ENCODE results near the gene SIRT5.

SIRT5 gene

GRCh38 chr6:13561624-13562267, 12.7 kb upstream of the SIRT5 start:
- no peak for TF ChIP-seq GATA3 (IDR thresholded peaks at IDR 0.05; ENCODE audit: low read depth, low read length)
- no peak for TF ChIP-seq GATA2 (IDR thresholded peaks at IDR 0.05; ENCODE audit: low read depth, low read length)

DNA sequence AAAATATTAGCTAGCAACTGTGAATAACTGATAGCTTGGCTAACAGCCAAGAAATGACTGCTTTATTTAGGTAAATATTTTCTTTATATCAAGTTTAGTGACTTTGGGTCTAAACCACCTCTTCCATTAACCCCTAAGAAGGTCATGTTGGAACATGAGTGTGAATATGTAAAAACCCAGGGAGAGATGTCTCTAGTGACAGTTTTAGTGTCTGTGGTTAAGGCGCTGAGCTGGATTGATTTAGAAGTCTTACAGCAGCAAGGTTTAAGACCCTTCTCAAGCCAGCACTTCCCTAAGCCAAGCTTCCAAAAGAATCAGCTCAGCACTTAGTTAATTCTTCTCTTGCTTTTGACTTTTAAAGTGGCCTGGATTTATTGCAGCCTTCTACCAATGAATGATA, 11.4 kb upstream of the SIRT5 start:
- TF ChIP-seq GATA3 (IDR thresholded peaks at IDR 0.05; ENCODE audit: low read depth, low read length) (no peak), GATA2 (IDR thresholded peaks at IDR 0.05; ENCODE audit: low read depth, low read length) (no peak)

GRCh38 chr6:13565921-13566320, 8.5 kb upstream of the SIRT5 start:
- TF ChIP-seq GATA2 (IDR thresholded peaks at IDR 0.05; ENCODE audit: low read depth, low read length), result no peak
- no peak for TF ChIP-seq GATA3 (IDR thresholded peaks at IDR 0.05; ENCODE audit: low read depth, low read length)

- TF ChIP-seq GATA2 (IDR thresholded peaks at IDR 0.05; ENCODE audit: low read depth, low read length) (no peak), GATA3 (IDR thresholded peaks at IDR 0.05; ENCODE audit: low read depth, low read length) (no peak)
Measured at GRCh38 chr6:13566500-13566899, 7.9 kb upstream of the SIRT5 start.

GRCh38 chr6:13568970-13569369, 5.4 kb upstream of the SIRT5 start:
- TF ChIP-seq GATA2 (IDR thresholded peaks at IDR 0.05; ENCODE audit: low read depth, low read length), result no peak
- TF ChIP-seq GATA3 (IDR thresholded peaks at IDR 0.05; ENCODE audit: low read depth, low read length), result no peak

- TF ChIP-seq GATA3 (IDR thresholded peaks at IDR 0.05; ENCODE audit: low read depth, low read length) (no peak), GATA2 (IDR thresholded peaks at IDR 0.05; ENCODE audit: low read depth, low read length) (no peak)
Measured at GRCh38 chr6:13572240-13572639, 2.2 kb upstream of the SIRT5 start.

DNA sequence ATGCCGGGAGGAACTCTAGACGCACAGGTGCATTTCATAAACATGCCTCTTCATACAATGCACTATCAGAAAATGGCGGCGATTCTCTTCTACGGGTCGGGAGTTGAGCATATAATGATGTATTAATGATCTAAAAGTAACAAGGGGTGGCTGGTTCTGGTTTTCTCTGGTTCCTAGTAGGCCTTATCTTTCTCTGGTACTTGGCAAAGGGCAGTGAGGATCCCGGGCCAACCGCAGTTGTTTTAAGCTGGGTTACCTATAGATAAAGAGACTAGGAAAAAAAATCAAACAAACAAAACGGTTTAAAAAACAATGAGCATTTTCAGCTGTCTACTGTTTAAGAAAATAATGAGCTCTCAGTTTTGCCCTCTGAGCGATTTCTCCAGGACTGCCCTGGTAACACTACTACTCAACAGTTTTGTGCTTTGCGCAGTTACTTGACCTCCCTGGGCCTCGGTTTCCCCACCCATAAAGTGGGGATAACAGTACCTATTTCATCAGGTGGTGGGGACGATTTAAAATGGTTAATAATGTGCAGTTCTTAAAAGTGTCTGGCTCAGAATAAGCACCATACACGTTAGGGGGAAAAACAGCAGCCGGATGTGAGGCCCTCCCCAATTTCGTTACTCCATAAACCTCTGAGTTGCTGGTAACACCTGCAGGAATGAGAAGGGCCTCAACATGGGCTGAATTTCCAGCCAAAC, 1.3 kb upstream of the SIRT5 start:
- TF ChIP-seq GATA3 (IDR thresholded peaks at IDR 0.05; ENCODE audit: low read depth, low read length), result no peak

DNA sequence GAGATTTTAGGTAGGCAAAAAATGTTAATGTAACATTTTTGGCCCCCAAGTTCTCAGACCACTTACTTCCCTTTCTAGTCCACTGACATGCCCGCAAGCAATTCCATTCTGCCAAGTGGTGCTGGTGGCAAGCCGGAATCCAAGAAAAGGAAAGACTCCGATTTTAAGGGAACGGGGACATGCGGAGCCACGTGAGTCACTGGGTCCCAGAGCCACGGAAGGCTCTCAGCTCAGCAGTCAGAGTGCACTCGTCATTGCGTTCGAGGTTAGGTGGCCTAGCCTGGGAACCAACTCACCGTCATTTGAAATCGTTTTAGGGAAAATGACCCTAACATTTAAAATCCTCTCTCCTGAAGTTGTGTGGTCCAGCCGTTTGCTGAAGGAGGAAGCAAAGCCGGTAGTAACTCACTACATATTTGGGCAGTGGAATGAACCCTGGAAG, 711 bp upstream of the SIRT5 start:
- TF ChIP-seq GATA2 (IDR thresholded peaks at IDR 0.05; ENCODE audit: low read depth, low read length), result no peak
- no peak for TF ChIP-seq GATA3 (IDR thresholded peaks at IDR 0.05; ENCODE audit: low read depth, low read length)

- TF ChIP-seq GATA2 (IDR thresholded peaks at IDR 0.05; ENCODE audit: low read depth, low read length) (no peak), GATA3 (IDR thresholded peaks at IDR 0.05; ENCODE audit: low read depth, low read length) (no peak)
Measured at GRCh38 chr6:13574149-13574570, 241 bp upstream of the SIRT5 start.

DNA sequence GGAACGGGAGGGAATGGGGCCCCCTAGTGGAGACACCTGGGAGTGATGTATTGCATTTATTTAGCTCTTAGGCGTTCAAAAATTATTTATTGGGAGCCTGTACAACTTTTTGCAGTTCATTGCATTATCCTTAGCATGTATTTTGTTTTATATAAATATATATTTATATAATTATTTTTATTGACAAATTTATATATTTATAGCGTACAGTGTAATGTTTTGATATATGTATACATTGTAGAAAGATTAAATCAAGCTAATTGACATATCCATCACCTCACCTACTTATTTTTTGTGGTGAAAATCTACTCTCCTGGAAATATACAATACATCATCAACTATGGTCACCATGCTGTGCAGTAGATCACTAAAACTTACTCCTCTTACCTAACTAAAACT, 975 bp downstream of the SIRT5 start:
- no peak for TF ChIP-seq GATA3 (IDR thresholded peaks at IDR 0.05; ENCODE audit: low read depth, low read length)
- no peak for TF ChIP-seq GATA2 (IDR thresholded peaks at IDR 0.05; ENCODE audit: low read depth, low read length)

GRCh38 chr6:13576017-13576416, 1.6 kb downstream of the SIRT5 start:
- TF ChIP-seq GATA2 (IDR thresholded peaks at IDR 0.05; ENCODE audit: low read depth, low read length) (no peak), GATA3 (IDR thresholded peaks at IDR 0.05; ENCODE audit: low read depth, low read length) (no peak)

DNA sequence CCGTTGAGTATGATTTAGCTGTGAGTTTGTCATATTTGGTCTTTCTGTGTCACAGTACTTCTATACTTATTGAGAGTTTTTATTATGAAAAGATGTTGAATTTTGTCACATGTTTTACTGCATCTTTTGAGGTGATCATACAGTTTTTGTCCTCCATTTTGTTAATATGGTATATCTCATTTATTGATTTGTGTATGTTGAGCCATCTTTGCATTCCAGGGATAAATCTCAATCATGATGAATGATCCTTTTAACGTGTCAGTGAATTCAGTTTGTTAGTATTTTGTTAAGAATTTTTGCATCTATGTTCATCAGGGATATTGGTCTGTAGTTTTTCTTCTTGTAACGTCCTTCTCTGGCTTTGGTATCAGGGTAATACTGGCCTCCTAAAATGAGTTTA, 3.5 kb downstream of the SIRT5 start:
- no peak for TF ChIP-seq GATA2 (IDR thresholded peaks at IDR 0.05; ENCODE audit: low read depth, low read length)
- TF ChIP-seq GATA3 (IDR thresholded peaks at IDR 0.05; ENCODE audit: low read depth, low read length), result no peak

DNA sequence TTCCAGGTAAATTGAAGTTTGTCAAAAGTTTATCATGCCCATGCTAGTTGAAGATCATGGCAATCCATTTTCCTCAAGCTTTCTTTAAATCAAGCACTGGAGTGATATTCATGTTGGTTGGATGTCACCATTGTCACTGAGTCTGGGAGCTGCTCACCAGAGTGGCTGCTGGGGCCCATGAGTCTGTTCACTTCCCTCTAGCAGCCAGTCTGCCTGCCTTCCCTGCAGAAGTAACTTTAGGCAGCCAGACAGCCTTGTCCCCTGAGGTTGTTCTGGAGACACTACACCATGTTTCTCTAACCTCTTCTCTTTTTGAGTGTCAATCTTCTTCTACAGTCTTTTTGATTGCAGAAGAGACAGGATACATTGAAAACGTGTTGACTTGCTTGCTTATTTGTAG, 5.5 kb downstream of the SIRT5 start:
- TF ChIP-seq GATA2 (IDR thresholded peaks at IDR 0.05; ENCODE audit: low read depth, low read length) (no peak), GATA3 (IDR thresholded peaks at IDR 0.05; ENCODE audit: low read depth, low read length) (no peak)

DNA sequence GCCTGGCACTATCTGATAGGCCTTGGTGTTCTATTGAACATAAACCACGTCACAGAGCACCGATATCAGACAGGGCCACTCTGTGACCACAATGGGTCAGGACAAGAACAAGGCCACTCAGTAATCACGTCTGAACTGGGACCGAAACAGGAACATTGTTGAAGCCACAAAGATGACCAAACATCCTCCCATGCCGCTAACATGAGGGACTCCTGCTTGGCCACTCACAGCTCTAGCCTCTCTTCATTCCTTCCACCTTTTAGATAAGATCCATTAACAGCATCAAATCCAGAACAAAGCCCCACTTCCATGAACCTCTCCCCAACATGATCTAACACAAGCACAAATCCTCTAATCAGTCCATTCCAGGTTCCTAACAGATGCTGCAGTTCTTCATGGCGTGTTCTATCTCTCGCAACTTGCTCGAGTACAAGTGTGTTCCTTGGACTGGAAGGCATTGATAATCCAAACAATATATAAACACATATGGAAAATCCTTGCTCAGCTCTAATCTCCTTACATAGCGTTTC, 7.4 kb downstream of the SIRT5 start:
- no peak for TF ChIP-seq GATA3 (IDR thresholded peaks at IDR 0.05; ENCODE audit: low read depth, low read length)
- TF ChIP-seq GATA2 (IDR thresholded peaks at IDR 0.05; ENCODE audit: low read depth, low read length), result no peak

Measured in SH-SY5Y (cell line).